GM18511 (cell line): ENCODE data around the gene NAT16.
"Not testable (repeated sequence)": the region's sequence is repeated elsewhere in the genome, so short reads cannot be mapped to it uniquely, and the experiment has no call there.

Source experiments
- ATAC-seq: cut with Tn5 transposase; IDR thresholded peaks from one replicate; pipeline ENCODE4 v1.9.1; 2021; ENCODE audit warnings: mild to moderate bottlenecking, moderate library complexity; ENCODE audit not compliant: unreplicated experiment

The NAT16 gene

DNA sequence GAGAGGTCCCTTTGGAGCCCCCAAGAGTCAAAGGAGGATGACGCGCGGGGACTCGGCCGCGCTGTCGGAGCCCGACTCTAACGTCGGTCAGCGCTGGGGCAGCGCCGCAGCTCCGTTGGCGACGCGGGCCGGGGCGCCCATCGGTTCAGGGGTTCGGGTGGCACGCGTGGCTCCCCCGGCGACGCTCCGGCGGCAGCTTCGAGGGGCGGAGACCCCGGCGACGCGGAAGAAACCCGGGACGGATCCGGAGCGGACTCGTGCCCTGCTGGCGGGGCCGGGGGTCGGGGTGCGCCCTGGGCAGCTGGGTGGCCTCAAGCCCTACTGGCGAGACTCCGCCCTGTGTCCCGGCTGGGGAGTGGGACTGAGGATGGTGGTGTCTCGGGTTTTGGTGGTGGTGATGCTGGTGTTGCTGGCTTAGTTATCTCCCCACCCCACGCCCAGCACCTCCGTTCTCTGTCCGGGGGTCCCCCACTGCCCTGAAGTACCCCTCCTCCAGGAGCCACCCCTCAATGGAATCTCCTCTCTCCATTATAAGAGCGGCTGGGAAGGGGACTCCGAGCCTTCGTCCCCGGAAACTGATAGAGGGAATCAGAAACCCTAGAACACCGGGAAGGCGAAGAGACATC, at the start of gene NAT16:
Gene NAT16, minus strand, starts transcription at position 164 of the 626 bp plus-strand sequence. CDS start 5,486 bp downstream, outside the sequence.
- no peak for ATAC-seq

DNA sequence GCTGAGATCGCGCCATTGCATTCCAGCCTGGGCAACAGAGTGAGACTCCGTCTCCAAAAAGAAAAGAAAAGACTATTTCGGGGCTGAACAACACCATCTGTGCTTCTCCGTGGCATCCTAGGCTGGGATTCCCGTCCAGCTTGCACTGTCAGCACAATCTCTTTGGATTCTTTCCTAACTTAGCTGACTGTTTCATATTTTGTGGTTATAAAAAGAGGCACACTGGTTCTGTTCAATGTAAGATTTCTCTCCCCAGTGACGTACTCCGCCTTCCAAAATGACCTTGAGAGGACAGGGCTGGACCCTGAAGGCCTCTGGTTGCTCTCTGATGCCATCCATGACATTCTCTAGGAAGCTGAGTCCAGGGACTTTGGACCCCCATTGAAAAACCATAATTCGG, 46.6 kb upstream of the NAT16 start:
- ATAC-seq: no peak

DNA sequence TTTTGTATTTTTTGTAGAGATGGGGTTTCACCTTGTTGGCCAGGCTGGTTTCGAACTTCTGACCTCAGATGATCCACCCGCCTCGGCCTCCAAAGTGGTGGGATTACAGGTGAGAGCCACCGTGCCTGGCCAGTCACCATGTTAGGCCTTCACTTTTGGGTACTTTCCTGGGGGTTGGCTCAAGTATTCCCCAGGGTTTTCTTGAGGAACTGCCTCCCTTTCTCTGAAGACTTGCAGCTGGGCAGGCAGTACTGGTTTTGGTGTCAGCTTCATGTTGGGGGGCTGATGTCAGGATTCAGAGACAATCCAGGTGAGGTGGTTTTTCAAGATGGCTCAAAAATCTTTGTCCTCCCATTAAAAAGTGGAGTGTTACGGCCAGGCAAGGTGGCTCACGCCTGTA, 45.6 kb upstream of the NAT16 start:
- no peak for ATAC-seq

DNA sequence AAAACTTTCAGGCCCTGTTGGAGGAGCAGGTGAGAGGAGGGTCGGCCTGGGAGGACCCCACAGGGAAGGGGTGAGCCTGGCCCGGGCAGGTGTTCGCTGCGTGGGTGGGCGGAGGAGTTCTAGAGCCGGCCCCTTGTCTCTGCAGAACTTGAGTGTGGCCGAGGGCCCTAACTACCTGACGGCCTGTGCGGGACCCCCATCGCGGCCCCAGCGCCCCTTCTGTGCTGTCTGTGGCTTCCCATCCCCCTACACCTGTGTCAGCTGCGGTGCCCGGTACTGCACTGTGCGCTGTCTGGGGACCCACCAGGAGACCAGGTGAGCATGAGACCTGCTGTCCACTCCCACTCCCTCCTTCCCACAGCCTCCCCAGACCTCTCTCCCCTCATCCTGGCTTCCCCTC, 43.4 kb upstream of the NAT16 start:
- no peak for ATAC-seq

GRCh38 chr7:101222275-101222830, 42.3 kb upstream of the NAT16 start:
- no peak for ATAC-seq

DNA sequence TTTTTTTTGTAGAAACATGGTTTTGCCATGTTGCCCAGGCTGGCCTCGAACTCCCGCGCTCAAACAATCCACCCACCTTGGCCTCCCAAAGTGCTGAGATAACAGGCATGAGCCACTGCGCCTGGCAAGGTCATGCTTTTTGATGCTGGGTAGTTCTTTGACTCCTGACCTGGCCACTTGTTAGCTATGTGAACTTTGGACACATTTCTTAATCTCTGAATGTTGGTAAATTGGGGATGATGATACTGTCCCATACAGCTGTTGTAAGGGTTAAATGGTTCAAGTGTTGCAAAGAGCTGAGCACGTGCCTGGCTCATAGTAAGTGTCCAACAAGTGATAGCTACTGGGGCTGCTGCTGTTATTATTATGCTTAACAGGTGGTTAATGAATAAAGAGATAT, 40.2 kb upstream of the NAT16 start:
- ATAC-seq: no peak

GRCh38 chr7:101218236-101219125, 38.4 kb upstream of the NAT16 start:
- peak; percentile 42 for ATAC-seq

- peak; percentile 76 for ATAC-seq
Measured at GRCh38 chr7:101217388-101218235, 37.5 kb upstream of the NAT16 start, which contains the start of the genes PLOD3 and ZNHIT1. PLOD3 (minus strand) TSS chr7:101217581; CDS start chr7:101217274, 307 bp downstream. ZNHIT1 (plus strand) TSS chr7:101218165; CDS start chr7:101218196, 31 bp downstream.

DNA sequence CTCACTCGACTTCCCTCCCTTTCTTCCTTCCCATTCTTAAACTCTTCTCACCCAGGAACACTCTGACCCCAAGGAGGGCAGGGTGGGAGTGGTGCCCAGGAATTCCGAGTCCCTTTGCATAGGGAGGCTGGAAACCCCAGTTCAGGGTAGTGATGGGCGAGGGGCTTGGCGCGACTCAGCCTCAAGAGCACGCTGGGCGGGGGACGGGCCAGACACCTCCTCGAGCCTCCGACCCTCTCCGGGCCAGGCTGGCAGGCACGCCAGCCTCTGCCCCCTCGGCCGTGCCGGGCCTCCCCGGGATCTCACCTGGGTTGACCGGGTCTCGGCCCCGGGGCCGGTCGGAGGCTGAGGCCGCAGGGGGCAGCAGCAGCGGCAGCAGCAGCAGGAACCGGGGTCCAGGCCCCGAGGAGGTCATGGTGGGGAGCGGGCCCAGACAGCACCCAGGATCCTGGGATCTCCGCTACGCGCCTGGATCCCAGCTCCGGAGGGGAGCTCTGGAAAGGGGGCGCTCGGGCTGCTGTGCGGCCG, 36.8 kb upstream of the NAT16 start:
- ATAC-seq: peak; percentile 10

DNA sequence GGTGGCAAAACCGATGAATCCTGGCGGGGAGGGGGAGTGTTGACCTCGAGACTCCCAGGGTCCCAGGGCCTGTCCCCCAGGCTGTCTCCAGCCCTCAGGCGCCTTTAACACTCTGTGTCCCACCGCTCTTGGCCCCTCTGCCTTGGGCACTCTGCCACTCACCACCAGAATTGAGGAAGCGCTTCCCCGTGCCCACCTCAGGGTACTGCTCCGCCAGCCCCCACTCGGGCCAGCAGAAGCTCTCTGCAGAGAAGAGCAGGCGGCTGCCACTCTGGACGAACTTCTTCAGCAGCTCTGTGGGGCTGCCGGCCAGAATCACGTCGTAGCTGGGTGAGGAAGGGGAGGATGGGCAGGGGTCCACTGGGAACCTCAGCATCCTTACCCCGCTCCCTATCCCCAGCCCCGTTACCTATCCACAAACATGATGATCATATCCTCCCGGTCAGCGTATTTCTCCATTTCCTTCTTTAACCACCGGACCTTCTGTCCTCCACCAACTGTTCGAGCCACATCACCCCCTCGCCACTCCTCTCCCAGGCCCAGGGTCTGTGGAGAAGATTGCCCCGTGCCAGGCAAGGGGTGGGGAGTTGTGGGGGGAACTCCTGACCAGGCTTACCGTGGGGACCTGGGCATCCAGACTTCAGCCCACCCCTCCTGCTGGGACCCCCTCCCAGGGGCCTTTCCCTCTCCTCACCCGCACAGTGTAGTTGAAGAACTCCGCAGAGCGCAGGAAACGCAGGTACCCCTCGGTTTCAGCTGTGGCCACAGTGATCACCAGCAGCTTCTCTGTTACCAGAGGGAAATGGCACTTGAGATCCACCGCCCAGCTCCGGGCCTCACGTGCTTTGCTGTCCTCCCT, 36.1 kb upstream of the NAT16 start:
- no peak for ATAC-seq

- no peak for ATAC-seq
Measured at GRCh38 chr7:101212014-101212413, 31.9 kb upstream of the NAT16 start.

GRCh38 chr7:101211501-101211900, 31.4 kb upstream of the NAT16 start:
- no peak for ATAC-seq

DNA sequence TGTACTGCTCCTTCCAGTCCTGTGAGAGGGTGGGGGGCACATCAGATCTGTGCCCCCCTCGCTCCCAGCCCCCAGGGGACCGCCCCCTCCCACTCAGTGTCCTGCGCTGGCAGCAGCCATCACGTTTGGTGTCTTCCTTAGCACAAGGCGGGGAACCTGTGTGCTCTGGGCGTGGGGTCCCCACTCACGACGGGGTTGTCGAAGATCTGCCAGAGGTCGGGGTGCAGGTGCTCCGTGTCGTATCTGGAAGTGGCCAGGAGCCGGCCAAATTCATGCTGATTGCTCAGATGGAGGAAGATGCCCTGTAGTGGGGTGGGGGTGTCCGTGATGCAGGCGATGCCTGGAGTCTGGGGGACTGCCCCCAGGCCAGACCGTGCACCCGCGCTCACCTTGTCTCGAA, 30.1 kb upstream of the NAT16 start:
- ATAC-seq: no peak

GRCh38 chr7:101208794-101209193, 28.7 kb upstream of the NAT16 start:
- ATAC-seq: no peak

DNA sequence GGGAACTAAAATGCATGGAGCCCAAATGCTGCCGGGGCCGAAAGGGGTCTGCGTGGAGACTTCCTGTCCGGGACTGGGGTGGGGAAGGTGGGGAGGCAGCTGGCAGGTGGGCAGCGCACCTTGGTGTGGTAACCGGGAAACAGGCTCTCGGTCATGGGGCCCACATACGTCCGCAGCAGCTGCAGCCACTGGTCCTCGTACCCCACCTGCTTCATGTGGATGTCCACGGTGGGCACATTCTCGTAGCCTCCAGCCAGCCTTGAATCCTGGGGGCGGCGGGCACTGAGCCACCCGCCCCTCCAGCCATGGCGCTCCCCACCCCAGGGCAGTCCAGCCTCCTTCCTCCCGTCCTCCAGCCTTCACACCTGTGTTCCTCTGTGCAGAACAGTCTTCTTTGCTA, 27.4 kb upstream of the NAT16 start:
- ATAC-seq: no peak

DNA sequence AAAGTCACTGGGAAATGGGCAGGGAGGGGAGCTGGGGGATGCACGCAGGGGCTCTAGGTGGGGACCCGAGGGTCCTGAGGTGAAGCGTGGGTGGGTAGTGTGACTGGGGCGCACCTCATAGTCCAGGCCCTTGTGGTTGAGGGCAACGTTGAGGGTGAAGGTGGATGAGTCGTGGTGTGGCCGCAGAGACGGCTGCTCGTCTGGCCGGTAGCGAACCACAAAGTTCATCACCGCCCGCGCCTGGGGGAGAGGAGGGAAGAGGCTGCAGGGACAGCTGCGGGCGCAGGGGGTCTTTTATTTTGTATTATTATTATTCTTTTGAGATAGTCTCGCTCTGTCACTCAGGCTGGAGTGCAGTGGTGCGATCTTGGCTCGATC, 26.6 kb upstream of the NAT16 start:
- ATAC-seq: no peak

- ATAC-seq: no peak
Measured at GRCh38 chr7:101205901-101206664, 26.0 kb upstream of the NAT16 start.

GRCh38 chr7:101203740-101204738, 23.9 kb upstream of the NAT16 start:
- ATAC-seq: not testable (repeated sequence)
